Thoracic aorta (tissue), 2 donors: ENCODE data around the gene RBM8A. TPM values are rescaled to one million over a fixed set of nuclear protein-coding genes. Genes with fewer than 3 reads are reported as not detected.

Source experiments
- ATAC-seq: fragments of 150-250 bp; one replicate; pipeline ENCODE4 v1.8.0; 2017; ENCODE audit warnings: low read depth; ENCODE audit not compliant: insufficient number of reproducible peaks, low FRiP score
- DNase-seq: peaks from one replicate; pipeline ENCODE4 v3.0.0-alpha.2; 2020; ENCODE audit warnings: low spot score
- H3K27ac ChIP-seq, 2 donors: fragments of 200-600 bp; sonication (generic); 1 replicate in 1 of 2; 2 replicates in 1 of 2; pipeline ENCODE4 v1.5.1; 2016; ENCODE audit warnings: mild to moderate bottlenecking in 2 of 2, moderate library complexity in 2 of 2
- H3K27me3 ChIP-seq: fragments of 200-600 bp; sonication (generic); replicated peaks from 2 replicates; pipeline ENCODE4 v1.6.0; 2016; ENCODE audit warnings: mild to moderate bottlenecking; ENCODE audit not compliant: insufficient read depth
- H3K36me3 ChIP-seq: fragments of 200-600 bp; sonication (generic); one replicate; pipeline ENCODE4 v1.5.1; 2016
- H3K4me1 ChIP-seq, 2 donors: fragments of 200-600 bp; sonication (generic); 1 replicate in 1 of 2; 2 replicates in 1 of 2; pipeline versions ENCODE4 v1.5.1 to v1.6.0; 2016; ENCODE audit warnings: low read depth in 2 of 2, mild to moderate bottlenecking in 1 of 2; ENCODE audit not compliant: control insufficient read depth in 1 of 2
- H3K4me3 ChIP-seq: fragments of 200-600 bp; sonication (generic); 2 replicates; pipeline ENCODE4 v1.5.1; 2016; ENCODE audit warnings: mild to moderate bottlenecking
- H3K9me3 ChIP-seq: fragments of 200-600 bp; sonication (generic); 2 replicates; pipeline ENCODE4 v1.5.1; 2016
- CTCF ChIP-seq: fragments of 200-600 bp; sonication (generic); IDR thresholded peaks from one replicate; pipeline ENCODE4 v1.5.1; 2019; ENCODE audit warnings: antibody characterized with exemption
- total RNA-seq, 2 donors: library from RNA; depleted of rRNA; stranded (reverse); fragments of >200 nt; gene quantifications; one replicate each; pipeline versions ENCODE4 v1.1.0 to v1.2.3, GENCODE V29; 2016

RBM8A gene
- total RNA-seq, 2 donors from 2014 or later, result 37.8 to 151 TPM

- no peak for TF ChIP-seq CTCF
- Histone ChIP-seq H3K36me3 (peaks cover 38% of the 10 kb centered on the region), H3K4me3 (peak overlapping the region; percentile 45), H3K4me1 (peaks cover 11 to 17% of the 10 kb centered on the region in 2 donors), H3K27ac (peak overlapping the region; percentile 55 to 73), H3K27me3 (no peaks in the 10 kb centered on the region), H3K9me3 (no peaks in the 10 kb centered on the region)
- no peak for ATAC-seq
- DNase-seq, result no peak
These were observed 20.1 kb downstream of the RBM8A start for GRCh38 chr1:145906954-145907753.

DNA sequence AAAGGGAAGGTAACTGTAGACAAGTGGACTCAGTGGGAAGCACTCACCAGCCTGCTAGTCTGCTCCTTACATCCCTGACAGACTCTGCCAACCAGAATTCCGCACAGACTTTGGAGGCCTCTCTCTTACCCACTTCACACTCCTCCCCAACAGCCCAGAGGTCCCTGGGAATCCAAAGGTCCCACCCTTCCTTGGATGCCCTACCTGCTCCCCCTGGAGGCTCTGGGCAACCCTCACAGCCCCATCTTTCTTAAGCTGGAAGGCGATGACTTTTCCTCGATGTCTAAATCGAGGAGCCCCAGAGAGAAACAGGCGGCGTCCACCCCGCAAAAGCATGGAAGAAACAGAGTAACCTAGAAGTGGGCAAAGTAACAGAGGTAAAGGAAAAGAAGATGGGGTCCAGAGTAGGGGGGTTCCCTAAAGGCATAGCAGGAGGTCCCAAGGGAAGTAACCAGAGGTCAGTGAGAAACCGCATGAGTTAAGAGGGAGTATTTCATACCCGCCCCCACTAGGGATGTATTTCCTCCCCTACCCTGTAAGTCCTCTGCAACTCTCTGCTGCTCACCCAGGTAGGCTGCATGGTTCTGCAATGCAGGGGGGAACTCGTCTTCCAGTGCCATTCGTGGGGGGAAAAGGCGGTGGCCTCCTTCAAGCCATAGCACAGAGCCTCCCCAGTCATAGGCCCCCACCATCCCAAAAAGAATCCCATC, 25.8 kb downstream of the RBM8A start:
- TF ChIP-seq CTCF, result no peak
- H3K36me3 ChIP-seq, result peaks cover 64% of the 10 kb centered on the region

GRCh38 chr1:145898756-145899155, 28.5 kb downstream of the RBM8A start:
- H3K9me3 ChIP-seq, result no peaks in the 10 kb centered on the region

More for the DNA sequence above, 25.8 kb downstream of the RBM8A start:
- DNase-seq (no peak), ATAC-seq (no peak)
- Histone ChIP-seq H3K4me3 (no peak overlapping the region), H3K9me3 (no peaks in the 10 kb centered on the region), H3K27ac (no peak overlapping the region), H3K4me1 (no peaks in the 10 kb centered on the region), H3K27me3 (no peaks in the 10 kb centered on the region)

GRCh38 chr1:145897969-145898368, 29.3 kb downstream of the RBM8A start:
- DNase-seq (no peak), ATAC-seq (no peak)
- Histone ChIP-seq H3K27ac (no peak overlapping the region), H3K9me3 (no peaks in the 10 kb centered on the region), H3K4me1 (peaks cover 2 to 7% of the 10 kb centered on the region in 2 donors), H3K4me3 (no peak overlapping the region), H3K36me3 (peaks cover 45% of the 10 kb centered on the region), H3K27me3 (no peaks in the 10 kb centered on the region)
- TF ChIP-seq CTCF, result no peak

More at GRCh38 chr1:145898756-145899155, 28.5 kb downstream of the RBM8A start:
- H3K27me3 ChIP-seq, result no peaks in the 10 kb centered on the region
- H3K27ac ChIP-seq, result no peak overlapping the region
- TF ChIP-seq CTCF, result no peak
- no peak overlapping the region for H3K4me3 ChIP-seq
- ATAC-seq (no peak), DNase-seq (no peak)
- H3K36me3 ChIP-seq, result peaks cover 50% of the 10 kb centered on the region
- H3K4me1 ChIP-seq, result no peaks in the 10 kb centered on the region

GRCh38 chr1:145895471-145895870, 31.8 kb downstream of the RBM8A start:
- no peak for ATAC-seq
- peaks cover 22 to 32% of the 10 kb centered on the region in 2 donors for H3K4me1 ChIP-seq
- no peak for TF ChIP-seq CTCF
- peaks cover 21% of the 10 kb centered on the region for H3K36me3 ChIP-seq
- H3K27ac ChIP-seq, result no peak overlapping the region
- H3K9me3 ChIP-seq, result no peaks in the 10 kb centered on the region
- H3K27me3 ChIP-seq, result no peaks in the 10 kb centered on the region
- no peak overlapping the region for H3K4me3 ChIP-seq
- DNase-seq, result no peak
